HepG2 (cell line): ENCODE measurements around the gene MCC. TPM values are rescaled to one million over a fixed set of nuclear protein-coding genes. Genes with fewer than 3 reads are reported as not detected.

Experiments used
- ATAC-seq: fragments of 200-7000 bp; cut with Tn5 transposase; 3 replicates; pipeline ENCODE4 v1.9.1; 2020; ENCODE audit warnings: mild to moderate bottlenecking, moderate library complexity
- BruUV-seq: library from RNA; stranded (reverse); fragments of 400-500 nt; replicated peaks from 2 replicates; lab custom pipeline; 2021; lab: Mats Ljungman, UMichigan
- CTCF ChIA-PET: fragments of 300-600 bp; formaldehyde crosslinking; extraction: SDS; loops from one replicate; lab custom pipeline; 2021; ENCODE audit warnings: low total read pairs, inconsistent platforms, low intra/inter-chr PET ratio; lab: Yijun Ruan, JAX
- POLR2A ChIA-PET: fragments of 350-600 bp; sonication (Branson Sonifier 250); formaldehyde crosslinking; loops from one replicate; lab custom pipeline; 2020; ENCODE audit warnings: antibody characterized with exemption, inconsistent platforms; lab: Yijun Ruan, JAX
- DNase-seq: peaks from one replicate; pipeline ENCODE4 v3.0.0-alpha.2; 2015; ENCODE audit warnings: low spot score
- FAIRE-seq: peaks from 3 replicates; lab custom pipeline; 2011; peaks lifted over from hg19 to GRCh38; lab: Jason Lieb, UNC
- H2AFZ ChIP-seq: one replicate; pipeline ENCODE4 v1.6.1; 2011; ENCODE audit warnings: low read length, inconsistent platforms
- H3K27ac ChIP-seq: fragments of 300-600 bp; 3 replicates; pipeline ENCODE4 v1.8.0; 2011; ENCODE audit warnings: mixed run types, mild to moderate bottlenecking, mixed read lengths, low read length, inconsistent platforms; ENCODE audit not compliant: insufficient read depth; ENCODE audit errors: extremely low read length
- H3K27me3 ChIP-seq, 2 experiments: fragments of 200-600 bp in 1 of 2; 2 replicates in 1 of 2; 3 replicates in 1 of 2; pipeline versions ENCODE4 v1.6.0 to v1.8.0; 2011; ENCODE audit warnings: low read length in 2 of 2, mild to moderate bottlenecking in 2 of 2, moderate library complexity in 2 of 2, inconsistent platforms in 1 of 2; ENCODE audit not compliant: insufficient read depth in 2 of 2, control insufficient read depth in 1 of 2
- H3K36me3 ChIP-seq, 2 experiments: fragments of 200-600 bp in 1 of 2; replicated peaks in 1 of 2; 2 replicates in 1 of 2; 3 replicates in 1 of 2; pipeline versions ENCODE4 v1.5.1 to v1.8.0; 2011; ENCODE audit warnings: low read length in 2 of 2, inconsistent platforms in 1 of 2; ENCODE audit not compliant: insufficient read depth in 2 of 2, control insufficient read depth in 1 of 2
- H3K4me1 ChIP-seq: 2 replicates; pipeline ENCODE4 v1.5.1; 2012; ENCODE audit warnings: low read length, inconsistent platforms; ENCODE audit not compliant: insufficient read depth
- H3K4me2 ChIP-seq: 2 replicates; pipeline ENCODE4 v1.6.0; 2011; ENCODE audit warnings: low read depth, low read length, inconsistent platforms
- H3K4me3 ChIP-seq, 3 experiments: fragments of 200-600 bp in 1 of 3; sonication (generic), shearing (Covaris generic) in 1 of 3; replicated peaks in 1 of 3; 2 replicates each; pipeline ENCODE4 v1.5.1; 2011 to 2016; ENCODE audit warnings: low read length in 3 of 3, inconsistent platforms in 2 of 3, low read depth in 2 of 3, mild to moderate bottlenecking in 2 of 3, control low read depth in 1 of 3, mixed read lengths in 1 of 3; ENCODE audit not compliant: insufficient read depth in 1 of 3
- H3K79me2 ChIP-seq: one replicate; pipeline ENCODE4 v1.6.1; 2011; ENCODE audit warnings: low read length, inconsistent platforms; ENCODE audit not compliant: insufficient read depth
- H3K9ac ChIP-seq: 2 replicates; pipeline ENCODE4 v1.6.0; 2011; ENCODE audit warnings: mild to moderate bottlenecking, low read depth, low read length, inconsistent platforms; ENCODE audit not compliant: insufficient read depth
- H3K9me3 ChIP-seq: 2 replicates; pipeline ENCODE4 v1.5.1; 2012; ENCODE audit warnings: mild to moderate bottlenecking, low read length
- H4K20me1 ChIP-seq: 2 replicates; pipeline ENCODE4 v1.6.0; 2011; ENCODE audit warnings: inconsistent platforms, mild to moderate bottlenecking, low read length, moderate library complexity; ENCODE audit not compliant: insufficient read depth
- BCL6 ChIP-seq: IDR thresholded peaks from 2 replicates; pipeline ENCODE4 v1.6.1; 2016; ENCODE audit warnings: missing genetic modification reagents, missing compliant biosample characterization
- CEBPG ChIP-seq: IDR thresholded peaks from 2 replicates; pipeline ENCODE4 v1.6.1; 2016
- FOSL2 ChIP-seq: sonication (generic); formaldehyde crosslinking; IDR thresholded peaks from 2 replicates; pipeline ENCODE4 v1.4.0; 2020; ENCODE audit warnings: missing genetic modification reagents
- KDM6A ChIP-seq: IDR thresholded peaks from 2 replicates; pipeline ENCODE4 v1.6.1; 2016; ENCODE audit warnings: low read depth
- MAFF ChIP-seq: IDR thresholded peaks from 2 replicates; pipeline ENCODE4 v1.6.1; 2011; ENCODE audit warnings: low read depth, low read length, improper control_type of control experiment
- MAFK ChIP-seq, 2 experiments: IDR thresholded peaks in 1 of 2; conservative IDR thresholded peaks in 1 of 2; 2 replicates each; pipeline ENCODE4 v1.6.1; 2011; ENCODE audit warnings: improper control_type of control experiment in 2 of 2, low read length in 2 of 2
- NKX3-1 ChIP-seq: sonication (generic); formaldehyde crosslinking; IDR thresholded peaks from 2 replicates; pipeline ENCODE4 v1.5.0; 2020; ENCODE audit warnings: missing genetic modification reagents
- SMAD3 ChIP-seq: sonication (generic); formaldehyde crosslinking; IDR thresholded peaks from 2 replicates; pipeline ENCODE4 v1.4.0; 2020; ENCODE audit warnings: missing genetic modification reagents
- ZNF44 ChIP-seq: sonication (generic); formaldehyde crosslinking; IDR thresholded peaks from 2 replicates; pipeline ENCODE4 v1.5.1; 2020; ENCODE audit warnings: mild to moderate bottlenecking, missing genetic modification reagents
- ZNF460 ChIP-seq: sonication (generic); formaldehyde crosslinking; IDR thresholded peaks from 2 replicates; pipeline ENCODE4 v1.5.1; 2020; ENCODE audit warnings: missing genetic modification reagents, mild to moderate bottlenecking, borderline replicate concordance
- ZNF484 ChIP-seq: sonication (generic); formaldehyde crosslinking; IDR thresholded peaks from 2 replicates; pipeline ENCODE4 v1.5.1; 2020; ENCODE audit warnings: mild to moderate bottlenecking, low read depth, missing genetic modification reagents, borderline replicate concordance
- WGBS: methylation state at CpG from one replicate; pipeline ENCODE4 v1.1.6; 2017; ENCODE audit warnings: low lambda C conversion rate; 5-methylcytosine and 5-hydroxymethylcytosine counted together
- in situ Hi-C: cut with HindIII; loops from 2 replicates; pipeline ENCODE4 v1.10.0; 2017; ENCODE audit warnings: low pct_unique_long_range_greater_than_20kb; ENCODE audit not compliant: extremely low pct_ligation_motif_present
- intact Hi-C: fragments of 100-400 bp; cut with micrococcal nuclease; formaldehyde crosslinking; loops from one replicate; pipeline ENCODE4 v1.10.0; 2022; ENCODE audit not compliant: unreplicated experiment
- polyA plus RNA-seq, 8 experiments: library from polyadenylated mRNA; depleted of rRNA in 3 of 8; stranded (reverse) in 7 of 8; unstranded in 1 of 8; fragments of >200 nt; fragmentation: Illumina TruSeq in 4 of 8; extraction: Trizol in 4 of 8; gene quantifications; 2 replicates each; pipeline versions ENCODE4 v1.2.1 to v1.2.3, GENCODE V29; 2011 to 2016; ENCODE audit warnings: low read depth in 4 of 8, missing spikeins in 1 of 8, mixed read lengths in 1 of 8; ENCODE audit not compliant: insufficient read depth in 1 of 8
- total RNA-seq, 5 experiments: library from RNA; depleted of rRNA; stranded (reverse); fragments of >200 nt; fragmentation: Illumina TruSeq; extraction: Trizol; gene quantifications; 2 replicates each; pipeline ENCODE4 v1.2.3, GENCODE V29; 2016; ENCODE audit warnings: low read depth in 1 of 5
- TF ChIP-seq, protein P1 (sequence below): IDR thresholded peaks from 2 replicates; pipeline ENCODE4 v1.6.1; 2016; ENCODE audit warnings: mild to moderate bottlenecking

MCC gene
- total and polyA plus RNA-seq, 2 of the 13 experiments (the other 11 are each of a cell fraction or from before 2014, with no cell fraction given), result 0.55 to 2.4 TPM

DNA sequence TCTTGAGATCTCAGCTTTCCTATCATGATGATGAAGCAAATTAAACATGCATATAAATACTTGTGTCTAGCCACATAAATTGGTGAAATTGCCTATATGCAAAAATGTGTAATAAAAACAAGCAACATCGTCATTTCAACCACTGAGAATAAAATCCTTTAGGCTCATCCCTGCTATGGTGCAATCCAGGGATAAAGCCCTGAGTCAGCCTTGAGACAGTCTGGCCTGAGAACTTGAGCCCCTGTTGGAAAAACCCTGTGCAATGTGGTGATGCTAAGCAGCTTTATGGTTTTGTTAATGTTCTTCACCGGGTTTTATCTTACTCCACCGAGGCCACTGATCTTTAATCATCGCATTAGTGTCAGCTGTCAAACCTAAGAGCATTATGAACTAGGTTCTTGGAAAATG, 341.1 kb downstream of the MCC start:
- Histone ChIP-seq H2AFZ (no peak overlapping the region), H3K4me2 (no peak overlapping the region), H3K36me3 (no peaks in the 10 kb centered on the region), H3K4me3 (no peak overlapping the region), H4K20me1 (no peaks in the 10 kb centered on the region), H3K27ac (no peak overlapping the region), H3K4me1 (no peaks in the 10 kb centered on the region), H3K79me2 (no peaks in the 10 kb centered on the region), H3K9me3 (no peaks in the 10 kb centered on the region), H3K27me3 (no peaks in the 10 kb centered on the region), H3K9ac (no peak overlapping the region)
- 53% methylated on average over 4 of the region's 4 CpGs for WGBS
- no peak for TF ChIP-seq BCL6 (CRISPR knock-in tag)
- TF ChIP-seq MAFF, result 0 out of 2 replicates have a peak, but pooled peaks have one; percentile 16
- TF ChIP-seq MAFK (conservative IDR thresholded peaks at IDR 0.05 in 1 of 2, IDR thresholded peaks at IDR 0.05 in 1 of 2; ENCODE audit: low read length in 2 of 2), result peak in 1 of 2 experiments; percentile 3; a peak in 1 of 4 replicates
- ChIA-PET POLR2A (no interaction called here), CTCF (no interaction called here)
- ATAC-seq, result no peak
- in situ Hi-C loops, result no loop called here
- intact Hi-C loops, result no loop called here
- no peak for FAIRE-seq
- no peak for DNase-seq
- no TSS peak for BruUV-seq

DNA sequence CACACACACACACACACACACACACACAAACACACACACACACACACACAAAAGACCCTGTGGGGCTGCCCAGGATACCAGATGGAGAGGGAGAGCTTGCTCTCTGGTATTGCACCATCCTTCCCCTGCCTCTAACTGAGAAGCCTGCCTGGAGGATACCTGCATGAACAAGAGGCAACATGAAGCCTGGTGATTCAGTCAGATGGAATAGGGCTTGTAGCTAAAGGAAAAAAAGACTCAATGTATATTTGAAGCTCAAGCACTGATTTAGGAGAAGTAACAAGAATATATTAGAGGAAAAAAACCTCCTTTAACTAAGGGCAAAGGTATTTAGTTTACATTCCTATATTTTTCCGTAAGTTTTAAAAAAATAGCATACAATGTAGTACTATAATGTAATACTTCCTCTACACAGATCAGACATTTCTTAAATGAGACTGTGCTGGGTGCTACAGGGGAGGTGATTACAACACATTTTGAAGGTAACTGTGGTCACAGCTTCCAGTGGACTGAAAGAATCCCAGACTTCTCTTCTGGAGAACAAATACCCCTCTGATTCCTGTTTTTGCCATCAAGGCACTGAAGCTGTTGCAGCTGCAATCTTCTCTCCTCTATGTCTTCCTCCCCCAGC, 342.4 kb downstream of the MCC start:
- no peak for DNase-seq
- no peaks in the 10 kb centered on the region for H3K27me3 ChIP-seq
- no peaks in the 10 kb centered on the region for H3K4me1 ChIP-seq
- no peak overlapping the region for H3K9ac ChIP-seq
- ChIA-PET CTCF (no interaction called here), POLR2A (no interaction called here)
- WGBS, result 0% methylated on average over 1 of the region's 1 CpG
- no peaks in the 10 kb centered on the region for H3K79me2 ChIP-seq
- no peaks in the 10 kb centered on the region for H4K20me1 ChIP-seq
- no peak overlapping the region for H3K4me3 ChIP-seq
- intact Hi-C loops, result no loop called here
- no TSS peak for BruUV-seq
- ATAC-seq, result no peak
- H3K9me3 ChIP-seq, result no peaks in the 10 kb centered on the region
- no peak overlapping the region for H3K4me2 ChIP-seq
- TF ChIP-seq ZNF484 (no peak), FOSL2 (CRISPR knock-in tag) (no peak), CEBPG (CRISPR knock-in tag) (no peak), ZNF460 (no peak), SMAD3 (CRISPR knock-in tag) (no peak), ZNF44 (no peak), NKX3-1 (no peak), KDM6A (no peak)
- TF ChIP-seq, protein P1, sequence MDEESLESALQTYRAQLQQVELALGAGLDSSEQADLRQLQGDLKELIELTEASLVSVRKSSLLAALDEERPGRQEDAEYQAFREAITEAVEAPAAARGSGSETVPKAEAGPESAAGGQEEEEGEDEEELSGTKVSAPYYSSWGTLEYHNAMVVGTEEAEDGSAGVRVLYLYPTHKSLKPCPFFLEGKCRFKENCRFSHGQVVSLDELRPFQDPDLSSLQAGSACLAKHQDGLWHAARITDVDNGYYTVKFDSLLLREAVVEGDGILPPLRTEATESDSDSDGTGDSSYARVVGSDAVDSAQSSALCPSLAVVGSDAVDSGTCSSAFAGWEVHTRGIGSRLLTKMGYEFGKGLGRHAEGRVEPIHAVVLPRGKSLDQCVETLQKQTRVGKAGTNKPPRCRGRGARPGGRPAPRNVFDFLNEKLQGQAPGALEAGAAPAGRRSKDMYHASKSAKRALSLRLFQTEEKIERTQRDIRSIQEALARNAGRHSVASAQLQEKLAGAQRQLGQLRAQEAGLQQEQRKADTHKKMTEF (CRISPR knock-in tag), result no peak
- no peak overlapping the region for H3K27ac ChIP-seq
- in situ Hi-C loops, result no loop called here
- FAIRE-seq, result no peak
- H3K36me3 ChIP-seq, result no peaks in the 10 kb centered on the region
- no peak overlapping the region for H2AFZ ChIP-seq
